Calu3 (cell line): ENCODE measurements around the gene ZCCHC24. TPM values are rescaled to one million over a fixed set of nuclear protein-coding genes. Genes with fewer than 3 reads are reported as not detected.

Source experiments
- BruUV-seq: library from RNA; stranded (reverse); fragments of 400-500 nt; replicated peaks from 2 replicates; lab custom pipeline; 2021; lab: Mats Ljungman, UMichigan
- CTCF ChIA-PET: fragments of 300-600 bp; sonication (Branson Sonifier 250); formaldehyde crosslinking; loops from one replicate; lab custom pipeline; 2022; ENCODE audit warnings: antibody characterized with exemption; lab: Charles Lee
- DNase-seq: peaks from one replicate; pipeline ENCODE4 v3.0.0; 2022
- H3K27ac Mint-ChIP-seq: one replicate; pipeline ENCODE4 v1.8.0; 2022; ENCODE audit warnings: mixed read lengths; ENCODE audit not compliant: unreplicated experiment
- H3K27me3 Mint-ChIP-seq: one replicate; pipeline ENCODE4 v1.8.0; 2022; ENCODE audit warnings: mixed read lengths; ENCODE audit not compliant: unreplicated experiment
- H3K36me3 Mint-ChIP-seq: one replicate; pipeline ENCODE4 v1.8.0; 2022; ENCODE audit warnings: mild to moderate bottlenecking, moderate library complexity, mixed read lengths; ENCODE audit not compliant: insufficient read depth, unreplicated experiment
- H3K4me1 Mint-ChIP-seq: one replicate; pipeline ENCODE4 v1.8.0; 2022; ENCODE audit warnings: mild to moderate bottlenecking, low read depth, mixed read lengths; ENCODE audit not compliant: unreplicated experiment
- H3K4me3 Mint-ChIP-seq: one replicate; pipeline ENCODE4 v1.8.0; 2022; ENCODE audit warnings: mild to moderate bottlenecking, low read depth, moderate library complexity, mixed read lengths; ENCODE audit not compliant: unreplicated experiment
- H3K9me3 Mint-ChIP-seq: one replicate; pipeline ENCODE4 v1.8.0; 2022; ENCODE audit warnings: low read depth, mixed read lengths; ENCODE audit not compliant: unreplicated experiment
- CTCF ChIP-seq: fragments of 200-600 bp; IDR thresholded peaks from one replicate; pipeline ENCODE4 v1.8.0; 2022; ENCODE audit warnings: antibody characterized with exemption; ENCODE audit not compliant: unreplicated experiment
- intact Hi-C: fragments of 100-400 bp; cut with micrococcal nuclease; formaldehyde crosslinking; loops from one replicate; pipeline ENCODE4 v1.10.0; 2022; ENCODE audit not compliant: unreplicated experiment
- total RNA-seq: library from RNA; stranded (reverse); gene quantifications from 2 replicates; pipeline ENCODE4 v1.2.3, GENCODE V29; 2022

ZCCHC24 gene
- total RNA-seq, 1 experiment from 2014 or later, result 1.4 TPM

- no peak for DNase-seq
- H3K36me3 Mint-ChIP-seq, result no peaks in the 10 kb centered on the region
- H3K27me3 Mint-ChIP-seq, result peaks cover 3% of the 10 kb centered on the region
- H3K4me3 Mint-ChIP-seq, result no peak overlapping the region
- no peaks in the 10 kb centered on the region for H3K4me1 Mint-ChIP-seq
- CTCF ChIA-PET, result no interaction called here
- no TSS peak for BruUV-seq
- H3K27ac Mint-ChIP-seq, result no peak overlapping the region
- intact Hi-C loops, result no loop called here
- TF ChIP-seq CTCF, result no peak
- H3K9me3 Mint-ChIP-seq, result no peaks in the 10 kb centered on the region
Observed at GRCh38 chr10:79376751-79377556, 68.5 kb downstream of the ZCCHC24 start.

- no peak overlapping the region for H3K27ac Mint-ChIP-seq
- CTCF ChIA-PET, result interaction anchor here (0.9 to 2.6 kb wide), 2 partner anchors 91 to 112 kb away, joined by 4 to 38 read pairs; no protein-coding TSS in a partner anchor
Observed at GRCh38 chr10:79376078-79376628, 69.3 kb downstream of the ZCCHC24 start.

GRCh38 chr10:79375321-79376077 lies 69.9 kb downstream of the ZCCHC24 start:
- H3K36me3 Mint-ChIP-seq, result no peaks in the 10 kb centered on the region
- H3K27ac Mint-ChIP-seq, result no peak overlapping the region
- no TSS peak for BruUV-seq
- H3K9me3 Mint-ChIP-seq, result no peaks in the 10 kb centered on the region
- intact Hi-C loops, result loop anchor here (1.0 to 2.0 kb wide), 2 partner anchors 92 to 127 kb away; no protein-coding TSS in a partner anchor
- TF ChIP-seq CTCF, result no peak
- H3K4me1 Mint-ChIP-seq, result no peaks in the 10 kb centered on the region
- no peak for DNase-seq
- H3K27me3 Mint-ChIP-seq, result no peaks in the 10 kb centered on the region
- H3K4me3 Mint-ChIP-seq, result no peak overlapping the region
- CTCF ChIA-PET, result interaction anchor here (0.7 to 2.6 kb wide), 5 partner anchors 12 to 123 kb away, joined by 3 to 38 read pairs (median 3); no protein-coding TSS in a partner anchor

More at GRCh38 chr10:79376078-79376628, 69.3 kb downstream of the ZCCHC24 start:
- H3K36me3 Mint-ChIP-seq, result no peaks in the 10 kb centered on the region
- intact Hi-C loops, result no loop called here
- H3K4me3 Mint-ChIP-seq, result no peak overlapping the region
- BruUV-seq, result no TSS peak
- TF ChIP-seq CTCF, result no peak
- no peaks in the 10 kb centered on the region for H3K9me3 Mint-ChIP-seq
- no peaks in the 10 kb centered on the region for H3K27me3 Mint-ChIP-seq
- DNase-seq, result no peak
- H3K4me1 Mint-ChIP-seq, result no peaks in the 10 kb centered on the region
